ENCODE data around the gene RASSF4.

The RASSF4 gene

DNA sequence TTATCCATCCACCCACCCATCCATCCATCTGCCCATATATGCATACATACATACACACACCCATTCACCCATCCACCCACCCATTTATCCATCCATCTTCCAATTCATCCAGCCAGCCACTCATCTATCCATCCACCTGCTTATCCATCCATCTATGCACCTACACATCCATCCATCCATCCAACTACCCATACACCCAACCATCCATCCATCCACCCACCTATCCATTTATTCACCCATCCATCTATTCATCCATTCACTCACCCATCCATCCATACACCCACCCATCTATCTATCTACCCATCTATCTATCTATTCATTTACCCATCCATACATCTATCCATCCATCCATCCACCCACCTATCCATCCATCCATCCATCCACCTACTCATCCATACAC lies 31.1 kb upstream of the RASSF4 start:
- H3K27me3 ChIP-seq (replicated peaks; ENCODE audit: control insufficient read depth, insufficient read depth, low read length): no peaks in the 10 kb centered on the region; the same call in 1 of the 2 replicates
- H3K4me3 ChIP-seq (replicated peaks; ENCODE audit: low read depth, low read length): no peak overlapping the region
- no peak for TF ChIP-seq CTCF (IDR thresholded peaks at IDR 0.05; ENCODE audit: insufficient read depth, low read length, poor library complexity, severe bottlenecking)
- no peaks in the 10 kb centered on the region for H3K36me3 ChIP-seq (ENCODE audit: control insufficient read depth, insufficient read depth, low read length)
- DNase-seq (ENCODE audit: extremely low read depth, insufficient read length): no peak

DNA sequence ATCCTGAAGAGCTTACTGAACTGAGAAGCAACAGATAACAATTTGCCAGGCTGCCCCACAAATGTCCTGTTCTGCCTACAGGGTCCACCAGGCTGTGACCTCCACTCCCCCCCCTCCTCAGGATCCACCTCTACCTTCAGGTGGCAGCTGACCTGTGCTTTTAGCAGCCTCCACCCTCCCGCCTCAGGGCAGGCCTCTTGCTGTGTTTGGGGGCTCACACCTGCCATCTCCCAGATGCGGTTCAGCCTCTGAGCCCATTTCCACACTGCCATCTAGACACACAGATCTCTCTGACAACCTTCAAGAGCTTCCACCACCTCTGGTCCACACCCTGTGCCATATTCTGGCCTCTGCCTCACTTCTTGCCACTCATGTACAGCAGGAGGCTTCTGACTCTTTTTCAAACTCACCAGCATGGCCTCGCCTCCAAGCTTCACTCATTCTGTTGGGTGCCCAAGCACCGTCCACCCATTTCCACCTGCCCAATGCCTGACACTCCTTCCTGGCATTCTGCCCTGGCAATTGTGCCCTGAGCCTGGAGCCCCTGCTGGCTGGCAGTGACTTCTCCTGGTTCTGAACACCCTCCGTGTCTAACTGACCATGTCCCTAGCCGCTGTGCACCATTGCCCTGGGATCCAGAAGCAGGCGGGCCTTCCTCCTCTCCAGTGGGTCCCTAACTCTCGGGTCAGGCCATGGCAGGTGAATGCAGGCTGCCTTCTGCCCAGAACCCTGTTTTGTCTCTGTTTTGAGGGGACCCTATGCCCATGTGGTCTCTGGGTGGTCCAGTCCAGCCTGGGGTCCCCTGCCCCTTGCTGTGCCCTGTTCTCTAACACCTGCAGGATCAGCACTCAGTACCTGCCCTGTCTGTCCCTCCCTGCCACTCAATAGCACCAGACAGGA lies 30.0 kb upstream of the RASSF4 start:
- Histone ChIP-seq H3K27me3 (replicated peaks; ENCODE audit: control insufficient read depth, insufficient read depth, low read length) (no peaks in the 10 kb centered on the region; the same call in 1 of the 2 replicates), H3K4me3 (replicated peaks; ENCODE audit: low read depth, low read length) (no peak overlapping the region), H3K36me3 (ENCODE audit: control insufficient read depth, insufficient read depth, low read length) (no peaks in the 10 kb centered on the region)
- DNase-seq (ENCODE audit: extremely low read depth, insufficient read length): no peak
- no peak for TF ChIP-seq CTCF (IDR thresholded peaks at IDR 0.05; ENCODE audit: insufficient read depth, low read length, poor library complexity, severe bottlenecking)

DNA sequence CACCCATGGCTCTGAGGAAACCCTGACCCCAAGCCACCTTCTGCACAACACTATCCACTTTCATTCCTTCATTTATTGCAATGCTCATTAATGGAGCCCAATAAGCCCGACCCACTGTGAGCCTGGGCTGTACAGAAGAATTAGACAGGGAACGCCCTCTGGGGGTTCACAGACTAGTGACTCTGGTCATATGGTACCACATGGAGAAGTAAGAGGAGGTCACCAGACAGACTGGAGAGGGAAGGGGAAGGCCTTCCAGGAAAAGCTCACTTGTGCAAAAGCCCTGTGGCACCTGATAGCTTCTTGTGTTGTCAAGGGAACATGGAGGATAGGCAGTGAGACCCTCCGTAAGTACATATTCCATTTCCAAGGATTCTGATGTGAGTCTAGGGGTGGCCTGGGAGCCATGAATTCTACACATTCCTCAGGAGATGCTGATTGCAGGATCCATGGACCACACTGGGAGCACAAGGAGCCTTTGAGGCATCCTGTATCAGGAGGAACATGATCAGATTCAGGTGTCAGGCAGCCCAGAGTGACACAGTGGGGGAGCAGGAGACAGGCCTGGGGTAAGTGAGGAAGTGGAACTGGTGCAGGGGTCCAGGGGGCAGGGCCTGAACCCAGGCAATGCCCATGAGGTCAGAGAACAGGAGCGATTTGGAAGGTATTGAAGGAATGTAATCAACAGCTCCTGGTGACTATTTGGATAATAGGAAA lies 28.5 kb upstream of the RASSF4 start:
- Histone ChIP-seq H3K27me3 (replicated peaks; ENCODE audit: control insufficient read depth, insufficient read depth, low read length) (no peaks in the 10 kb centered on the region; the same call in 1 of the 2 replicates), H3K4me3 (replicated peaks; ENCODE audit: low read depth, low read length) (no peak overlapping the region), H3K36me3 (ENCODE audit: control insufficient read depth, insufficient read depth, low read length) (no peaks in the 10 kb centered on the region)
- TF ChIP-seq CTCF (IDR thresholded peaks at IDR 0.05; ENCODE audit: insufficient read depth, low read length, poor library complexity, severe bottlenecking): no peak
- DNase-seq (ENCODE audit: extremely low read depth, insufficient read length): no peak

DNA sequence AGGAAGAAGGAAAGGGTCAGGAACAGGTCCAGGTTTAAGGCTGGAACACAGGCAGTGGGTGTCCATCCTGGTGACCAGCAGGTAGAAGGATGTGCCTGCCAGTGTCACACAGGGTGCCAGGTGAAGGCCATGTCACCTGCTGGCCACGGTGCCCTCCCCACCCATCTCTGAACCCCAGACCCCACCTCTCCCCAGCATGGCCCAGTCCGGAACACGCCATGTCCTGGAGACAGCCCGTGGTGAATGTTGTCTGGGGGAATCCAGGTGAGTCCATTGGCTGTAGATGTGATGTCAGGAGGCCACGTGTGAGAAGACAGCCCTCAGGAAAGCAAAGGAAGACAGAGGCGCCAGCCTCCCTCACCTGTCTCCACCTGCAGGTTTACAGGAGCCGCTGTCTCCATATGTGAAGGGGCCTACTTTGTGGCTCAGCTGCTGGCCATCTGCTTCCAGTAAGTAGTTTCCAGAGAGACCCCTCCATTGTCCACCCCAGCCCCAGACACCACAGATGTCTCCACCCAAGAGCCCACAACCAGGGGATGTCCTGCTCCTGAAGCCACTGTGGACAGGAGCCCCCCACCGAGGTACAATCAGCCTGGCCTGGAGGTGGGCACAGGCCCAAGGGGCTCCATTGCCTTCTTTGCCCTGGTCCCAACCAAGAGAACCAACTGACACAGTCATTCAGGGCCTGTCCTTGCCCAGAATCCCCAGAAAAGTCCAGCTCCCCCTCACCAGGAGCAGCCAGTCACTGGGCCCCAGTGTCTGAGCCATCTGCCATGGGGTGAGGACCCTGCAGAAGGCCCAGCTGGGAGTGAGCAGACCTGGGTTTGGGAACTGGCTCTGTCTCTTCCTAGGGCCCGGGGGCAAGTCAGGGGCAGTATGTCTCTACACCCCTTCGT lies 27.7 kb upstream of the RASSF4 start:
- no peaks in the 10 kb centered on the region for H3K36me3 ChIP-seq (ENCODE audit: control insufficient read depth, insufficient read depth, low read length)
- TF ChIP-seq CTCF (IDR thresholded peaks at IDR 0.05; ENCODE audit: insufficient read depth, low read length, poor library complexity, severe bottlenecking): no peak
- no peak overlapping the region for H3K4me3 ChIP-seq (replicated peaks; ENCODE audit: low read depth, low read length)
- no peaks in the 10 kb centered on the region; the same call in 1 of the 2 replicates for H3K27me3 ChIP-seq (replicated peaks; ENCODE audit: control insufficient read depth, insufficient read depth, low read length)
- no peak for DNase-seq (ENCODE audit: extremely low read depth, insufficient read length)
